ENCODE measurements around the gene BBS9. TPM values are rescaled to one million over a fixed set of nuclear protein-coding genes. Genes with fewer than 3 reads are reported as not detected.

BBS9 gene
- total and polyA plus RNA-seq, 2 of the 4 experiments (the other 2 are of a cell fraction): 7.9 to 9.5 TPM

- no CpG with 5 or more reads among the region's 1 CpG for WGBS, 2 experiments (ENCODE audit: extremely low coverage in 2 of 2, insufficient read length in 1 of 2)
- H2AK5ac ChIP-seq (ENCODE audit: low read depth, low read length): no peak overlapping the region
- H2BK120ac ChIP-seq (ENCODE audit: low read depth, low read length): no peak overlapping the region
- no peaks in the 10 kb centered on the region for H3K9me3 ChIP-seq (ENCODE audit: control insufficient read depth, insufficient read depth, low read length)
- H3K27ac ChIP-seq (ENCODE audit: insufficient read depth, low read length): no peak overlapping the region
- no peak overlapping the region for H4K8ac ChIP-seq (ENCODE audit: low read depth in 2 of 2, low read length in 2 of 2)
- no peak overlapping the region for H3K4ac ChIP-seq (ENCODE audit: low read depth, low read length)
- no peak overlapping the region for H2AFZ ChIP-seq (replicated peaks; ENCODE audit: low read length, poor library complexity)
- TF ChIP-seq, protein P1, sequence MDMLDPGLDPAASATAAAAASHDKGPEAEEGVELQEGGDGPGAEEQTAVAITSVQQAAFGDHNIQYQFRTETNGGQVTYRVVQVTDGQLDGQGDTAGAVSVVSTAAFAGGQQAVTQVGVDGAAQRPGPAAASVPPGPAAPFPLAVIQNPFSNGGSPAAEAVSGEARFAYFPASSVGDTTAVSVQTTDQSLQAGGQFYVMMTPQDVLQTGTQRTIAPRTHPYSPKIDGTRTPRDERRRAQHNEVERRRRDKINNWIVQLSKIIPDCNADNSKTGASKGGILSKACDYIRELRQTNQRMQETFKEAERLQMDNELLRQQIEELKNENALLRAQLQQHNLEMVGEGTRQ (IDR thresholded peaks at IDR 0.05; ENCODE audit: low read depth, low read length): no peak
- TF ChIP-seq CHD1 (IDR thresholded peaks at IDR 0.05; ENCODE audit: low read depth, low read length): no peak
- TF ChIP-seq MAZ (IDR thresholded peaks at IDR 0.05; ENCODE audit: borderline replicate concordance, low read depth, low read length): no peak
- no peak for TF ChIP-seq POLR2A (IDR thresholded peaks at IDR 0.05; ENCODE audit: low read depth, low read length)
- no peak for TF ChIP-seq RAD21 (IDR thresholded peaks at IDR 0.05; ENCODE audit: low read length)
- no peak for TF ChIP-seq MAFK (IDR thresholded peaks at IDR 0.05; ENCODE audit: low read depth, low read length)
- no peak for TF ChIP-seq BHLHE40 (IDR thresholded peaks at IDR 0.05; ENCODE audit: low read depth, low read length)
- TF ChIP-seq, protein P2, sequence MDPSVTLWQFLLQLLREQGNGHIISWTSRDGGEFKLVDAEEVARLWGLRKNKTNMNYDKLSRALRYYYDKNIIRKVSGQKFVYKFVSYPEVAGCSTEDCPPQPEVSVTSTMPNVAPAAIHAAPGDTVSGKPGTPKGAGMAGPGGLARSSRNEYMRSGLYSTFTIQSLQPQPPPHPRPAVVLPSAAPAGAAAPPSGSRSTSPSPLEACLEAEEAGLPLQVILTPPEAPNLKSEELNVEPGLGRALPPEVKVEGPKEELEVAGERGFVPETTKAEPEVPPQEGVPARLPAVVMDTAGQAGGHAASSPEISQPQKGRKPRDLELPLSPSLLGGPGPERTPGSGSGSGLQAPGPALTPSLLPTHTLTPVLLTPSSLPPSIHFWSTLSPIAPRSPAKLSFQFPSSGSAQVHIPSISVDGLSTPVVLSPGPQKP (IDR thresholded peaks at IDR 0.05; ENCODE audit: borderline replicate concordance, low read depth, low read length): no peak
- TF ChIP-seq SMC3 (IDR thresholded peaks at IDR 0.05; ENCODE audit: low read depth, low read length): no peak
- TF ChIP-seq RFX5 (IDR thresholded peaks at IDR 0.05; ENCODE audit: low read depth, low read length): no peak
- TF ChIP-seq, protein P3, sequence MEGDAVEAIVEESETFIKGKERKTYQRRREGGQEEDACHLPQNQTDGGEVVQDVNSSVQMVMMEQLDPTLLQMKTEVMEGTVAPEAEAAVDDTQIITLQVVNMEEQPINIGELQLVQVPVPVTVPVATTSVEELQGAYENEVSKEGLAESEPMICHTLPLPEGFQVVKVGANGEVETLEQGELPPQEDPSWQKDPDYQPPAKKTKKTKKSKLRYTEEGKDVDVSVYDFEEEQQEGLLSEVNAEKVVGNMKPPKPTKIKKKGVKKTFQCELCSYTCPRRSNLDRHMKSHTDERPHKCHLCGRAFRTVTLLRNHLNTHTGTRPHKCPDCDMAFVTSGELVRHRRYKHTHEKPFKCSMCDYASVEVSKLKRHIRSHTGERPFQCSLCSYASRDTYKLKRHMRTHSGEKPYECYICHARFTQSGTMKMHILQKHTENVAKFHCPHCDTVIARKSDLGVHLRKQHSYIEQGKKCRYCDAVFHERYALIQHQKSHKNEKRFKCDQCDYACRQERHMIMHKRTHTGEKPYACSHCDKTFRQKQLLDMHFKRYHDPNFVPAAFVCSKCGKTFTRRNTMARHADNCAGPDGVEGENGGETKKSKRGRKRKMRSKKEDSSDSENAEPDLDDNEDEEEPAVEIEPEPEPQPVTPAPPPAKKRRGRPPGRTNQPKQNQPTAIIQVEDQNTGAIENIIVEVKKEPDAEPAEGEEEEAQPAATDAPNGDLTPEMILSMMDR (conservative IDR thresholded peaks at IDR 0.05; ENCODE audit: low read depth, low read length): no peak
- no peak for TF ChIP-seq FOS (IDR thresholded peaks at IDR 0.05; ENCODE audit: low read depth, low read length)
- no peak for TF ChIP-seq NFE2L2 (IDR thresholded peaks at IDR 0.05; ENCODE audit: low read depth, low read length)
- no peak for TF ChIP-seq RCOR1 (IDR thresholded peaks at IDR 0.05; ENCODE audit: insufficient replicate concordance, low read length)
- TF ChIP-seq CEBPB (IDR thresholded peaks at IDR 0.05; ENCODE audit: low read depth, low read length): no peak
- TF ChIP-seq MXI1 (IDR thresholded peaks at IDR 0.05; ENCODE audit: borderline replicate concordance, low read depth, low read length): no peak
- H3K79me1 ChIP-seq (ENCODE audit: low read depth in 1 of 2, low read length in 2 of 2): no peaks in the 10 kb centered on the region
- H4K91ac ChIP-seq (ENCODE audit: insufficient read depth, low read depth, low read length): no peak overlapping the region
- H4K20me1 ChIP-seq (ENCODE audit: insufficient read depth, low read length): no peaks in the 10 kb centered on the region
- dilution Hi-C loops (cut with HindIII; ENCODE audit: low sequenced_read_pairs, unreplicated experiment): no loop called here
- no peak overlapping the region for H3K4me2 ChIP-seq (ENCODE audit: low read depth, low read length)
- ChIA-PET CTCF (interaction anchor here (0.6 kb wide), 2 partner anchors 9 to 12 kb away, joined by 3 to 5 read pairs; no protein-coding TSS in a partner anchor), POLR2A (ENCODE audit: unreplicated experiment) (no interaction called here)
- H3K4me3 ChIP-seq (ENCODE audit: insufficient read depth, low read depth, low read length): no peak overlapping the region
- H2AK9ac ChIP-seq (replicated peaks; ENCODE audit: low read depth, low read length, poor library complexity): no peak overlapping the region
- no peaks in the 10 kb centered on the region for H3K27me3 ChIP-seq (ENCODE audit: control insufficient read depth, insufficient read depth, low read length)
- no peak overlapping the region for H2BK5ac ChIP-seq (ENCODE audit: low read depth, low read length, poor library complexity, severe bottlenecking)
- H2BK20ac ChIP-seq (ENCODE audit: low read depth, low read length): no peak overlapping the region
- H3K18ac ChIP-seq (ENCODE audit: low read depth, low read length): no peak overlapping the region
- no peak overlapping the region for H3K9ac ChIP-seq (ENCODE audit: low read depth, low read length)
- no peak overlapping the region for H3K14ac ChIP-seq (replicated peaks; ENCODE audit: low read depth, low read length)
- no peak overlapping the region for H3K23ac ChIP-seq (ENCODE audit: low read depth, low read length)
- no peak overlapping the region for H3K56ac ChIP-seq (ENCODE audit: extremely low read depth, insufficient read depth, low read length)
- no peaks in the 10 kb centered on the region for H3K4me1 ChIP-seq (ENCODE audit: control insufficient read depth, insufficient read depth, low read length)
- in situ Hi-C loops (cut with MboI; ENCODE audit: low sequenced_read_pairs): no loop called here
- no peaks in the 10 kb centered on the region for H3K9me1 ChIP-seq (ENCODE audit: insufficient read depth, low read length)
- BruUV-seq (replicated peaks): no TSS peak
- DNase-seq (no peak), ATAC-seq (ENCODE audit: low read depth) (no peak)
- H3K36me3 ChIP-seq (ENCODE audit: control insufficient read depth, insufficient read depth, low read length): no peaks in the 10 kb centered on the region
- intact Hi-C loops (cut with micrococcal nuclease): no loop called here
- no peak overlapping the region for H2BK15ac ChIP-seq (ENCODE audit: low read depth, low read length)
- no peak overlapping the region for H4K5ac ChIP-seq (ENCODE audit: low read depth, low read length)
Measured at GRCh38 chr7:33477719-33478480, 348.5 kb downstream of the BBS9 start.
